Esophagus muscularis mucosa (tissue), 3 donors: Measurements from ENCODE around the gene OR2D3.
"Not testable (repeated sequence)": the region's sequence is repeated elsewhere in the genome, so short reads cannot be mapped to it uniquely, and the experiment has no call there.

Source experiments
- POLR2A ChIP-seq: fragments of 450-650 bp; IDR thresholded peaks from one replicate; pipeline ENCODE4 v1.6.1; 2017; ENCODE audit warnings: antibody characterized with exemption, moderate library complexity, mild to moderate bottlenecking, low read depth
- TF ChIP-seq, protein P1 (sequence below), 3 experiments: fragments of 200-600 bp in 2 of 3; fragments of 450-650 bp in 1 of 3; sonication (generic) in 2 of 3; IDR thresholded peaks; one replicate each; pipeline ENCODE4 v1.5.1; 2017 to 2019; ENCODE audit warnings: antibody characterized with exemption in 3 of 3, mild to moderate bottlenecking in 2 of 3, moderate library complexity in 1 of 3

- TF ChIP-seq, protein P1, sequence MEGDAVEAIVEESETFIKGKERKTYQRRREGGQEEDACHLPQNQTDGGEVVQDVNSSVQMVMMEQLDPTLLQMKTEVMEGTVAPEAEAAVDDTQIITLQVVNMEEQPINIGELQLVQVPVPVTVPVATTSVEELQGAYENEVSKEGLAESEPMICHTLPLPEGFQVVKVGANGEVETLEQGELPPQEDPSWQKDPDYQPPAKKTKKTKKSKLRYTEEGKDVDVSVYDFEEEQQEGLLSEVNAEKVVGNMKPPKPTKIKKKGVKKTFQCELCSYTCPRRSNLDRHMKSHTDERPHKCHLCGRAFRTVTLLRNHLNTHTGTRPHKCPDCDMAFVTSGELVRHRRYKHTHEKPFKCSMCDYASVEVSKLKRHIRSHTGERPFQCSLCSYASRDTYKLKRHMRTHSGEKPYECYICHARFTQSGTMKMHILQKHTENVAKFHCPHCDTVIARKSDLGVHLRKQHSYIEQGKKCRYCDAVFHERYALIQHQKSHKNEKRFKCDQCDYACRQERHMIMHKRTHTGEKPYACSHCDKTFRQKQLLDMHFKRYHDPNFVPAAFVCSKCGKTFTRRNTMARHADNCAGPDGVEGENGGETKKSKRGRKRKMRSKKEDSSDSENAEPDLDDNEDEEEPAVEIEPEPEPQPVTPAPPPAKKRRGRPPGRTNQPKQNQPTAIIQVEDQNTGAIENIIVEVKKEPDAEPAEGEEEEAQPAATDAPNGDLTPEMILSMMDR (IDR thresholded peaks at IDR 0.05), result not testable (repeated sequence)
- not testable (repeated sequence) for TF ChIP-seq POLR2A
Observed at GRCh38 chr11:6904804-6905203, 16.0 kb upstream of the OR2D3 start.
